Type B pancreatic cell (in vitro differentiated cells): ENCODE results near the gene PDS5B. TPM values are rescaled to one million over a fixed set of nuclear protein-coding genes. Genes with fewer than 3 reads are reported as not detected.

Source experiments
- DNase-seq: peaks from one replicate; pipeline ENCODE4 v3.0.0; 2021; ENCODE audit warnings: mixed read lengths; ENCODE audit not compliant: unreplicated experiment; ENCODE audit errors: extremely low spot score
- H3K27ac Mint-ChIP-seq: 2 replicates; pipeline ENCODE4 v1.8.0; 2021; ENCODE audit warnings: mild to moderate bottlenecking, mixed read lengths
- H3K27me3 Mint-ChIP-seq: 2 replicates; pipeline ENCODE4 v1.8.0; 2021; ENCODE audit warnings: mixed read lengths
- H3K36me3 Mint-ChIP-seq: 2 replicates; pipeline ENCODE4 v1.8.0; 2021; ENCODE audit warnings: mixed read lengths
- H3K4me1 Mint-ChIP-seq: one replicate; pipeline ENCODE4 v1.8.0; 2021; ENCODE audit warnings: mixed read lengths; ENCODE audit not compliant: unreplicated experiment
- H3K4me3 Mint-ChIP-seq: 2 replicates; pipeline ENCODE4 v1.8.0; 2021; ENCODE audit warnings: mild to moderate bottlenecking, mixed read lengths
- H3K9me3 Mint-ChIP-seq: 2 replicates; pipeline ENCODE4 v1.8.0; 2021; ENCODE audit warnings: mixed read lengths
- total RNA-seq: library from RNA; stranded (reverse); gene quantifications from 2 replicates; pipeline ENCODE4 v1.2.1, GENCODE V29; 2021; ENCODE audit warnings: low replicate concordance
- TF ChIP-seq, protein P1 (sequence below): fragments of 200-600 bp; sonication (generic); conservative IDR thresholded peaks from 2 replicates; pipeline ENCODE4 v1.5.0; 2021; ENCODE audit warnings: antibody characterized with exemption, mild to moderate bottlenecking

The PDS5B gene
- total RNA-seq, 1 donor from 2014 or later: 69.9 TPM

DNA sequence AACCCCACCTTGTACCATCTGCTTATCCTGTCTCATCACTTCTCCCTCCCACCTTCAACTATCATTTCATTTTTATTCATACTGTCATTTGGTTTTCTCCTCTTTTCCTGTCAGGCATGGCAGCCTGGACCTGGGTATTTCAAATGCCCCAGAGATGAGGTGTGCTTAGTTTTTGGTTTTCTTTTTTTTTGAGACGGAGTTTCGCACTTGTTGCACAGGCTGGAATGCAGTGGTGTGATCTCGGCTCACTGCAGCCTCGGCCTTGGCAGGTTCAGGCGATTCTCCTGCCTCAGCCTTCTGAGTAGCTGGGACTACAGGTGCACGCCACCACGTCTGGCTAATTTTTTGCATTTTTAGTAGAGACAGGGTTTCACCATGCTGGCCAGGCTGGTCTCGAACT, 5.8 kb downstream of the PDS5B start:
- Mint-ChIP-seq H3K9me3 (peaks cover 11% of the 10 kb centered on the region), H3K4me3 (no peak overlapping the region), H3K4me1 (peaks cover 27% of the 10 kb centered on the region), H3K27ac (no peak overlapping the region), H3K27me3 (no peaks in the 10 kb centered on the region), H3K36me3 (peaks cover 17% of the 10 kb centered on the region)
- DNase-seq: no peak
- TF ChIP-seq, protein P1, sequence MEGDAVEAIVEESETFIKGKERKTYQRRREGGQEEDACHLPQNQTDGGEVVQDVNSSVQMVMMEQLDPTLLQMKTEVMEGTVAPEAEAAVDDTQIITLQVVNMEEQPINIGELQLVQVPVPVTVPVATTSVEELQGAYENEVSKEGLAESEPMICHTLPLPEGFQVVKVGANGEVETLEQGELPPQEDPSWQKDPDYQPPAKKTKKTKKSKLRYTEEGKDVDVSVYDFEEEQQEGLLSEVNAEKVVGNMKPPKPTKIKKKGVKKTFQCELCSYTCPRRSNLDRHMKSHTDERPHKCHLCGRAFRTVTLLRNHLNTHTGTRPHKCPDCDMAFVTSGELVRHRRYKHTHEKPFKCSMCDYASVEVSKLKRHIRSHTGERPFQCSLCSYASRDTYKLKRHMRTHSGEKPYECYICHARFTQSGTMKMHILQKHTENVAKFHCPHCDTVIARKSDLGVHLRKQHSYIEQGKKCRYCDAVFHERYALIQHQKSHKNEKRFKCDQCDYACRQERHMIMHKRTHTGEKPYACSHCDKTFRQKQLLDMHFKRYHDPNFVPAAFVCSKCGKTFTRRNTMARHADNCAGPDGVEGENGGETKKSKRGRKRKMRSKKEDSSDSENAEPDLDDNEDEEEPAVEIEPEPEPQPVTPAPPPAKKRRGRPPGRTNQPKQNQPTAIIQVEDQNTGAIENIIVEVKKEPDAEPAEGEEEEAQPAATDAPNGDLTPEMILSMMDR: no peak

DNA sequence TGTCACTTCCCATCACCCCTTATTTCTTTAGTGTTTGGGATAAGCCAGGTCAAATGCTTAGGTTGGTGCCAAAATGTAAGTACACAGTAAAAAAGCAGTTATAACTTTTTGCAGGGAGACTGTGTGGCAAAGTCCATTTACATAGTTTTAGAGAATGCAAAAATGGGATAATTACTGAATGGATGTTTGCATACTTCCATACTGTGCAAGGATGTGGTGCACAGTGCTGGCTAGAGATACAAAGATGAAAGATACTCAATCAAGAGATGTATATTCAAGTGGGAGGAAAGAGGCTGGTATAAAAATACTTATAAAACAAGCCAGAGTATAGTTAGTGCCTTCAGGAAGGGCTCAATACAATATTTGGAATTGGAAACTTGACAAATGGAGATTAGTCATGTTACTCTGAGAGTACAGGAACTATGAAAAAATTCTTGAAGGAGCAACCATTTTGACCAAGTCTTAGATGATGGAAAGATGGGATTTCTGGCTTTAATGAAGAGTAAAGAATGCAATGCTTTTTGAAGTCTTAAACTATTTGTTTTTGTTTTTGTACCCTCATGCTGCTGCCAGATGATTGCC, 8.0 kb downstream of the PDS5B start:
- Mint-ChIP-seq H3K4me1 (peaks cover 17% of the 10 kb centered on the region), H3K36me3 (peaks cover 17% of the 10 kb centered on the region), H3K9me3 (peaks cover 11% of the 10 kb centered on the region), H3K27me3 (no peaks in the 10 kb centered on the region), H3K4me3 (no peak overlapping the region), H3K27ac (no peak overlapping the region)
- TF ChIP-seq, protein P1: no peak
- DNase-seq: no peak

DNA sequence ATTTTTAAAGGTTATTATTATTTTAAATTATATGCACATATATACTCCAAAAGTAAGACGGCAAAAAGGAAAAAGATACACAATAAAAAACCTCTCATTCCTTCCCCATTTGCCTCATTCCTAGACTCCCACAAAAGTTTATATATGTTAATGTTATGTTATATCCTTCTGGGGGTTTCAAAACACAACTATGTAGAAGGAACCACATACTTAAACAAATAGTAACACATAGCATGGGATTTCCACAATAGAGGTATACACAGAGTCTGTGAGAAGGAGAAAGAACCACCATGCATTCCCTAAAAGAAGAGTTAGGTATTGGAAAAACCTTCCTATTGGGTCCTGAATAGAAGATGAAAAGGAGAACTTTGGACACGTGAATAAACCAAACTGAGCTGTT, 9.1 kb downstream of the PDS5B start:
- Mint-ChIP-seq H3K4me3 (no peak overlapping the region), H3K27ac (no peak overlapping the region), H3K27me3 (no peaks in the 10 kb centered on the region), H3K9me3 (peaks cover 11% of the 10 kb centered on the region), H3K4me1 (peaks cover 8% of the 10 kb centered on the region), H3K36me3 (peaks cover 23% of the 10 kb centered on the region)
- no peak for DNase-seq
- TF ChIP-seq, protein P1: no peak

DNA sequence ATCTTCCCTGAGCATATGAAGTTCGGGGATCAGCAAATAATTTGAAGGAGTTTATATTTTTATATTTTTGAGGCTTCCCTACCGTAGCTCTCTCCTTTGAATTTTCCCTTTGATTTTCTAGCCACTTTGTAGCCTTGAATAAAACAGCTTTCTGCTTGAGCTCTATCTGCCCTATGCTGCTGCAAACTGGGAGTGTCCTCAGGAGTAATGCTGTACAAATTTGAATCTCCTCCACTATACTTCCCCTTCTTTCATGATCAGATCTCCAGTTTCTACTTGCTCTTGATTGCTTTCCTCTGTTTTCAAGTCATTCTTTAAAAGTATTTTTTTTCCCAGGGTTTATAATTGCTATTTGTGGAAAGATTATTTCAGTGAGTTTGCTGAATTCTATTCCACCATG, 14.6 kb downstream of the PDS5B start:
- H3K27ac Mint-ChIP-seq: no peak overlapping the region
- peaks cover 30% of the 10 kb centered on the region for H3K36me3 Mint-ChIP-seq
- no peaks in the 10 kb centered on the region for H3K27me3 Mint-ChIP-seq
- TF ChIP-seq, protein P1: no peak
- no peak overlapping the region for H3K4me3 Mint-ChIP-seq
- no peak for DNase-seq
- peaks cover 6% of the 10 kb centered on the region for H3K9me3 Mint-ChIP-seq
- no peaks in the 10 kb centered on the region for H3K4me1 Mint-ChIP-seq

DNA sequence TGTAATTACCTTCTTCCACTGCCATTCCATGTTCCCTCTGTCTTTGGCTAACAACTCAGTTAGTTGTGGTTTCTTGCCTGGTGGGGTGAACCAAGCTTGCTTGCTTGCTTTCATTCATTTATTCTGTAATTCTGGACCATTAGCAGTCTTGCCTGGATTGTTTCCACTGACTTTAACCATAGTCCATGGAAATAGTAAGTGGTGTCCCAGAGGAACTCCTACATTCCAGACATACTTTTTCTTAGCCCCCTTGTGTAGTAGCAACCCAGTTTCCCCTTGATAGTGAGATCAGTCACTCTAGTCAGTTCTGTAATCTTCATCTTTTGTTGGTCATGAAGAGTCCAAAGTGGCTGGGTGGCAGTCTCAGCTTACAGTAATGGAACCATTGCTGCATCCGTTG, 23.2 kb downstream of the PDS5B start:
- Mint-ChIP-seq H3K36me3 (peaks cover 41% of the 10 kb centered on the region), H3K27ac (no peak overlapping the region), H3K9me3 (peaks cover 21% of the 10 kb centered on the region), H3K4me1 (no peaks in the 10 kb centered on the region), H3K4me3 (no peak overlapping the region), H3K27me3 (no peaks in the 10 kb centered on the region)
- no peak for DNase-seq
- TF ChIP-seq, protein P1: no peak

DNA sequence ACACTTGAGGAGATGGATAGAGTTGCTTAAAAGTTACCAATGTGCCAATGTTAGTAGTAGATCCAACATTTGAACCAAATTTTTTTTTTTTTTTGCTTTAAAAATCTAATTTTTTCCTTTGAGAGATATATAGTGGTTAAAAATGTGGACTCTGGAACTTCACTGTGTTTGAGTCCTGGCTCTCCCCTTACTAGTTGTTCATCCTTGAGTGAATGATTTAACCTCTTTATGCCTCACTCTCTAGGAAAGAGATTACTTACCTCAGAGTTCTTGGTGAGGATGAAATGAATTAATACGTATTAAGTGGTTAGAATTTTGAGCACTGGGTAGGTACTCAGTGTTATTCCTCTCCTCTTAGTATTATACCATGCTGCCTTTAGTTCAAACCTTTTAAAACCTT, 24.3 kb downstream of the PDS5B start:
- TF ChIP-seq, protein P1: no peak
- no peak overlapping the region for H3K4me3 Mint-ChIP-seq
- H3K27me3 Mint-ChIP-seq: no peaks in the 10 kb centered on the region
- DNase-seq: no peak
- H3K9me3 Mint-ChIP-seq: peaks cover 18% of the 10 kb centered on the region
- no peaks in the 10 kb centered on the region for H3K4me1 Mint-ChIP-seq
- H3K36me3 Mint-ChIP-seq: peaks cover 40% of the 10 kb centered on the region
- no peak overlapping the region for H3K27ac Mint-ChIP-seq
